SIG-M5 treated with dmso at 0.1 percent for 504 hours (cell line): ENCODE results near the gene CTRL.
"Not testable (repeated sequence)": the region's sequence is repeated elsewhere in the genome, so short reads cannot be mapped to it uniquely, and the experiment has no call there.

Experiments used
- DNase-seq: peaks from one replicate; lab custom pipeline; 2025; ENCODE audit not compliant: unreplicated experiment; lab: John Stamatoyannopoulos, UW

Gene CTRL

DNA sequence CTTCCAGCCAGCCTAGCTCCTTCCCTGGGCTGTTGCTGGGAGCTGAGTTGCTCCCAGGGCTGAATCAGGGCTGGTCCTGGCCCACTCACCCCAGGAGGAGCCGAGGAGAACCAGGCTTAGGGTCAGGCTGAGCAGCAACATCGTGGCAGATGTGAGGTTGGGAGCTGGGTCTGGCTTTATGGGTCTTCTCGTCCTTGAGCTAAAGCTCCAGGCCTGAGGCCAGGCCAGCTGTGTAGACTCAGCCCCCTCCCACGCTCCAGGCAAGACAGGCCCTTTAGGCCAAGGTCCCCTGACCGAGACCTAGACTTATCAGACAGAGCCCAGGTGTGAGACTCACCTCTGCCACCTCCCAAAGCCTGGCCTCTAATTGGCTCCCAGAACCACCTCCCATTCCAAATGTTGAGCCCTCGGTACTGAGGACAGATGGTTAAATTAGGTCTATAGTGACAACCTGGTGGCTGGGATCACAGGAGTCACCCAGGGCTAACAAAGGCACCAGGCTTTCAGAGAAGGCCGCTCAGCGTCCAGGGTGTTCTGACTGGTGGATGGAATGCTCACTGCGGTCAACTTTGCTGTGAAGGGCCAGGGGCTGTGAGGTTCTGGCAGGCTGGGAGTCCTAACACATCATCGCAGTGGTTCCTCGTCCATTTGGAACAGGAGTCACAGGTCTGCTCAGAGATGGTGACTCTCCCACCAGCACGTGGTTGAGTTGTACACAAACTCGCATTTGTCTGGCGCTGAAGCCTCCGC is at the start of gene CTRL:
Gene CTRL (minus strand): TSS at position 151 of the 750 bp plus-strand sequence. CDS start 10 bp downstream, at position 141.
- DNase-seq, result no peak

DNA sequence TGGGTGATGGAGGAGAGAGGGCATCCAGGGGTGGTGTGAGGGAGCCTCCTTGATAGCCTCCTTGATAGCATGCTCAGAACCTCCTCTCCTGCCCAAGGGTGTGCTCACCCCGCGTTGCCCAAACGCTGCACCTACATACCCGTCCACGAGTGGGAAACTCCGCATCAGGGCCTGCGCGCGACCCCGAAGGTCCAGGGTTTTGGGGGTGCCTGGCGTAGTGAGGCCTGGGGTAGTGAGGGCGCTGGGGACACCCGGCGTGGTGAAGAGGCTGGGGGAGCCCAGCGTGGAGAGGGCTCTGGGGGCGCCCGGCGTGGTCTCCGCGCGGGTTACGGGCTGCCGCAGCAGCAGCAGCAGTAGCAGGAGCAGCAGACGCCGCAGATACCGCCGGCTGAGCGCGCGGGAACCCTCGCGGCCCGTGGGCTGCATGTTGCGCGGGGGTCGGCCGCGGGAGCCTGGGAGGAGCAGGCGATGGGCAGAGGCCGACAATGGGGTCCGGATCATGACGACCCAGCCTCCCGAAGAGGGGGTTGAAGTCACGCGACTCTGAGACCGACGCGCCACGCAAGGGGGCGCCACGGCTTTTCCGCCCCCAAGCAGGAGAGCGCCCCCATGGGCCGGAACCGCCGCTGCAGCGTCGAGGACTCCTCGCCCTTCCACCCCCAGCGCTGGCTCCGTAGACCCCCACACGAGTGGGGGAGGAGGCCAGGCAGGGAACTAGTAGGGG is 48.5 kb upstream of the CTRL start, which contains the start of gene DPEP3:
Gene DPEP3 (minus strand): TSS at position 545 of the 724 bp plus-strand sequence. CDS start 119 bp downstream, at position 426.
- no peak for DNase-seq

DNA sequence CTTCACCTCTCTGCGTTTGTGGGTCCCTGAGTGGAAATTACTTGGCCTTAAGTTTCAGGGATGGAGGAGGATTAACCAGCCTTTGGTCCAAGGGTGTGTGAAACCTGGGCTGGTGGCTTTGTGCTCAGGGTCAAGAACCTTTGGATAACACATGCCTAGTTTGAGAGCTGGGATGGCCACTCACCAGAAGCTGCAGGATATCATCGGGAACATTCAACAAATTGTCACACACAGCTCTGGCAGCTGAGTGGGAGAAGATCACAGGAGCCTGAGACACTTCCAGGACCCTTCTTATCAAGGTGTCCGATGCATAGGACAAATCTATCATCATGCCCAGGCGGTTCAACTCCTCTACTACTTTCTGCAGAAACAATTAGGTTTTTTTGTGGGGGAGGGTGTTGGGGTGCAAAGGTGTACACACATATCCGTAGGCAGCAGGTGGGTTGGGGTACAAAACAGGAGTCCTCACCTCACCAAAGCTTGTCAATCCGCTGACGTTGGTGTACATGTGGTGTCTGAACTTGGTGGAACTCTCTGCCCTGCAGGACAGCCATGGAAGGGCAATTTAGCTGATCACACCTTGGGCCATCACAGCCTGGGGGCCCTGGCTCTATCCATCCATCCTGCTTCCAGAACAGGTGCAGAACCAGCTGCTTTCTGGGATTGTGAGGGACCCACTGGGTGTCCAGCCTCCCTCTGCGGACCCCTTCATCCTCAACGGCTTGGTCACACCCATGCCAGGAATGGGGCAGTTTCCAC is 46.0 kb upstream of the CTRL start:
- no peak for DNase-seq

DNA sequence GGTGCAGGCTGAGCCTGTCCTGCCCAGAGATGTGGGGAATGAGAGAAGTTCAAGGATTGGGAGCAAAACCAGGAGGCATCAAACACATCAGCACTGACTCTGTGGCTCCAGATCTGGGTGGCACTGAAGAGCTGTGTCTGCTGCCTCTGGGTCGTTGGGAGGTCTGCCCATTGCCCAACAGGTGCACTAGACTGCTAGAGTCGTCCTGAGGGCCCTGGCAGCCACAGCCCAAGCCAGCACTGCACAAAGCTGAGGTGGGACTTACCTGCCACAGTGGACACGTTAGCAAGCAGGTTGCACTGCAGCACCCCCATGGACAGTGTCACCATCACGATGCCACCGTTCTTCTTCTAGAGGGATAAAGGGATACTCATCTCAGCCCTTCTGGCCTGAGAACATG is 45.3 kb upstream of the CTRL start:
- no peak for DNase-seq

DNA sequence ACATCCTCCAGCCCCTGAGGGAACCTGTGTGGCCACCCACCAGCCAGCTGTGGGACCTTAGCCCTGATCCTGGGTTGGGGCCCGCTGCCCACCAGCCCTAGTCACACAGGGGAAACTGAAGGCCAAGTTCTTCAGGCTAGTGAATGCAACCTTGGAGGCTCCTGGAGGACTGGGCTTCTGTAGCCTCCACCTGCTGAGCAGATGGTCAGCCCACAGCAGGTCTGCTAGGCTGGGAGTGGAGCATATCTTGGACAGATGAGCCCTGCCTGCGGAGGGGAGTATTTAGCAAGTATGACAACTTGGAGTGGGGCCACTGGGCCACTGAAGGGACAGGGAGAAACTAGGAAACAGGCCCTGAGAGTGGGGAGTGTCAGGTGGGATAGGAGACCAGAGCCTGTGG is 44.5 kb upstream of the CTRL start:
- no peak for DNase-seq

DNA sequence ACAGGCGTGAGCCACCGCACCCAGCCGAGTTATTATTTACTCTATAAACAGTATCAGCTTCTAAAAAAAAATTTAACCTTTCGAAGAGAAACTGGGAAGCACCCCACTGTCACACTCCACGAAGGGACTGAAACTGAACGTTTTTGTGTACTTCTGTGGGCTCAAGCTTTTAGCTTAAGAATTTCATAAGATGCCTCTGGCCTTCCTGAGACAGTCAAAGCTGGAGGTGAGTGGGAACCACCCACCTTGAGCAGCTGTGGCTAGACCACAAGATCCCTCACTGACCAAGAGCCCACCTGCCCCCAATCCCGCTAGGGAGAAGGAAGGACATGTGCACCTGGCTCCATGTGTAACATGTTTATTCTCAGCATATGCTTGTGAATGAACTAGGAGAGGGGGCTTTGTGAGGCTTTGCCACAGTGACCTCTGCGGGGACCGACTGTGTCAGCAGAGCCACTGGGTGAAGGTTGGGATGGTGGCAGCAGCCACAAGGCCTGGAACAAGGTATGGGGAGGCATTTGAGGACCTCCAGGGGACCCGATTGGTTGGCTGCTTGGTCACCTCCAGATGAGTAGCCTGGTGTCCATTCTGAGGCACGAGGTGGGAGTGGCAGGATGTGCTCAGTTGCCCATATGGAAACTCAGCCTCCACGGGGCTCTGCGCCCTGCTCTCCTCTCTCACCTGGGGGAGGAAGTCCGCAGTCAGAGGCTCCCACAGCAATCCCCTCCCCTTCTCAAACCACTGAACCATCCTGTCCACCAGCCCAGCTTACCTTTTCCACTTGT is 43.9 kb upstream of the CTRL start:
- no peak for DNase-seq

DNA sequence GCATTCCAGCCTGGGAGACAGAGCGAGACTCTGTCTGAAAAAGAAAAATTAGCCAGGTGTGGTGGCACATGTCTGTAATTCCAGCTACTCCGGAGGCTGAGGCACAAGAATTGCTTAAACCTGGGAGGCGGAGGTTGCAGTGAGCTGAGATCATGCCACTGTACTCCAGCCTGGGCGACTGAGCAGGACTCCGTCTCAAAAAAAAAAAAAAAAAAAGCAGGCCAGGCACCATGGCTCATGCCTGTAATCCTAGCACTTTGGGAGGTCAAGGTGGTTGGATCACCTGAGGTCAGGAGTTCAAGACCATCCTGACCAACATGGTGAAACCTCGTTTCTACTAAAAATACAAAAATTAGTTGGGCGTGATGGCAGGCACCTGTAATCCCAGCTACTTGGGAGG is 40.6 kb upstream of the CTRL start:
- DNase-seq, result not testable (repeated sequence)

DNA sequence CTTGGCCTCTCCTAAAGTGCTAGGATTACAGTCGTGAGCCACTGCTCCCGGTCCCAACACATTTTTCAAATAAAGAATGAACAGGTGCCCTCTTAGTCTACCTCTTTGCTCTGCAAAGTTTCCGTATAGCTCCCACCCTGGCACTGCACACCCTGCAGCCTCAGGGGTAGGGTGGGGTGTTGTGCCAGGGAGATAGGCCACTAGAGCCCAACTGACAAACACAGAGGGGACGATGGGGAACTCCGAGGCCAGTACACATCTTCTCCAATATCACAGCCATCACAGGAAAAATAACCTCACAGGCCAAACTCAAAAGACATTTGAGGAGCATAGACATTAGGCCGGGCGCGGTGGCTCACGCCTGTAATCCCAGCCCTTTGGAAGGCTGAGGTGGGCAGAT is 39.4 kb upstream of the CTRL start:
- DNase-seq, result no peak

DNA sequence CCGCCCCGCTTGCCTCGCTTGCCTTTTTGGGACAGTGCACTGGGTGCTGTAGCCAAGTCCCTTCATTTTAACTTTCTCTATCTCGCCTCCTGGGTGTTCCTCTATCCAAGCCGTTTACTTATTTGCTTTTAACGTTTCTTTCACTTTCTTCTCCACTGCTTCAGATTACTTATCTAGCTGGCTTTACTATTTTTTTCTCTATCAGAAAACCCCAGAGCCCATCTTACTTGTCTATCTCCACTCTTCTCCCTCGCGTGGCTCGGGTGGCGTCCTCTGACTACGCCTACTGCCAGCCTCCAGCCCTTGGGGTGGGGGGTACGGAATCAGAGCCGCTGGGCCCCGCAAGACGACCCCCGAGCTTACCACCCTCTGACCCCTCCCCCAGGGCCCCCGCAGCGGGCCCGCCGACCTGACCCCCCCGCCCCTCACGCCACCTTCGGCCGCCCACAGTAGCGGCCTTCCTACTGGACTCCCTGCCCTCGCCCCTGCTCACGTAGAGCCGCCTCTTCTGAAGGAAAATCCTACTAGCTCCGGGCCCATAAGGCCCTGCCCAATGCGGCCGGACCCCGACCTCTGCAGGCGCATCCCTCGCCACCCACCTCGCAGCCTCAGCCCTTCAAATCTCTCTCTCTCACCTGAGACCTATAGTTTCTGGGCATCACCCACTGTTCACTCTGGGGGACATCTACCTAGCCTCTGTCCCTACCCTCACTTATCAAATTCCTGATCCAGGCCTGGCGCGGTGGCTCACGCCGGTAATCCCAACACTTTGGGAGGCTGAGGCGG is 37.8 kb upstream of the CTRL start:
- DNase-seq, result no peak

DNA sequence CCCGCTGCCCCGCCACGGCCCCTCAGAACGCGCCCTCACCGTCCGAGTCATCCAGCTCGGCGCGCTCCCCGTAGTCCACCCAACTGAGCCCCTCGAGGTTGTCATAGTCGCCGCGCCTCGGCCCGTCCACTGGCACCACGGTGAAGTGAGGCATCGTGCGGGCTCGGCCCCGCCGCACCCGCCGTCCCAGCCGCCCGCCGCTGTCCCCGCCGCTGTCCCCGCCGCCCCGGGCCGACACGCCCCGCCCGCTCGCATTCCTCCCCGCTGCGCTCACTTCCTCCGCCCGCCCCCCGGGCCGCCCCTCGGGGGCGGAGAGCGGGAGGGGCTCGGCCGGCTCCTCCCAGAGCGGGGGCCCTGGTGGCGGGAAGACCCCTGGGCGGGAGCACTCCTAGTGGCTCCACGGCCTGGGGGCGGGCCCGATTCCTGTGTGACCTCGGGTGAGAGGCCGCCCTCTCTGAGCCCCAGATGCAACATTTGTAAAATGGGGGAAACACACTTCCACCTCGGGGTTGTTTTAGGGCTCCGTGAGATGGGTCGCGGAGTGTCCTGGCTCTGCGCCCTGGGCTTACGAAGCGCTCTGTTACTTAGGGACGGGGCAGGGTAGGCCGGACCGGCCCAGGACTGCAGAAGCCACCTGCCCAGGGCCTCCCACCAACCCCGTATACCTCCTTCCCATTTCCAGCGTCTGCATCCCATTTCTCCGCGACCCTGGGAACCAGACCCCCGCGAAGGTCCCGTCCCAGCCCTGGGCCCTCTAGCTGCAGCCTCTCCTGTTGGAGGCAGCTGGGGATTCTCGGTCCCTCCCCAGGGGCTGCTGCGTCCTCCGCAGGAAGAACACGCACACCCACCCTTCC is 37.0 kb upstream of the CTRL start, which contains the start of gene SLC12A4:
Gene SLC12A4 (minus strand): TSS at position 238 of the 854 bp plus-strand sequence. CDS start 84 bp downstream, at position 154.
- peak; percentile 67 for DNase-seq

DNA sequence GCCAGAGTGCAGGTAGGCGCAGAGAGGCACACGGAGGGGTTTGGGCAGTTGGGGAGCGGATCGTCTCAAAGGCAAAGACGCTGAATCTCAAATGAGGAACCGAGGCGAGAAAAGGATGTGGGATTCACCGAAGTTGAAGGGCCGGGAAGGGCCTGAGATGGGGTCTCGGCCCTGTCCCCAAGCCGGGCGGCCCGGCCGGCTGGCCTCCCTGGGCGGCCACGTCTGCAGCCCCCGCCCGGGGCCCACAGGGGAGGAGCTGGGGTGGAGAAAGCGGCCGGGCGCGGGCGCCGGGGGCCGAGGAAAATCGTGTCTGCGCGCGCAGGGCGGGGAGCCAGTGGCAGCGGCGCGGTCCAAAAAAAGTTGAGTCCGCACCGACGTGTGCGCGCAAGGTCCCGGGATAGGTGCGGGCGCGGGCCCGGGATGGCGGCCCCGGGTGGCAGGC is 36.3 kb upstream of the CTRL start:
- peak; percentile 30 for DNase-seq

DNA sequence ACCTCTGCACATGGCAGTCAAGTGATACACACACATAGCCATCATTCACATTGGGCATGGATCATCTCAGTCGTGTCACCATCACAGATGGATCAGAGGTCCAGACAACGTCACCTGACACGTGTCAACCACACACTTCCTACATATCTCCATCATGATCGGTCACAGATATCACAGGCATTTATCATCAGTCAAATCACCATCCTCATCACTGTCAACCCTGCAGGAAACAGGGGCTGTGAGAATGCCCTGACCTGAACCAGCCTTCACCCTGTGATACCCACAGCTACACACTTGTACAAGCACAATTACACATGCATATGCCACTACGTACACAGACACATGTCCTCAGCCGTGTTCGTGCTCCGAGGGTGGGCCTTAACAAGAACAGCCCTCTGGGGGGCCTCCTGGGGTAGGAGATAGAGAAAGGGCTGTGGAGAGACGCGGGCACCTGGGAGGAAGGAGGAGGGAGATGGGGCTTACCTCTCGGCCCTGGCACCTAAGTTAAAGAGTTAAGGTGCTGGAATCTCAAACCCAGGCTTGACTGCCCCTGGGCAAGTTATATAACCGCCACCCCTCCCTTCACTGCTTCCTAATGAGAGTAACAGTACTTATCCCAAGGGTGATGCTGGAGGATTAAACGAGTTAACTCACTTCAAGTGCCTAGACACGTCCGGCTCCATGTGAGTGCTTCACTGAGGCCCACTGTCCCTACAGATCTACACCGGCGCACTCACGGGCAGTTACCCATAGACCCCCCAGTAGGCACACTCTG is 35.7 kb upstream of the CTRL start:
- DNase-seq, result no peak

DNA sequence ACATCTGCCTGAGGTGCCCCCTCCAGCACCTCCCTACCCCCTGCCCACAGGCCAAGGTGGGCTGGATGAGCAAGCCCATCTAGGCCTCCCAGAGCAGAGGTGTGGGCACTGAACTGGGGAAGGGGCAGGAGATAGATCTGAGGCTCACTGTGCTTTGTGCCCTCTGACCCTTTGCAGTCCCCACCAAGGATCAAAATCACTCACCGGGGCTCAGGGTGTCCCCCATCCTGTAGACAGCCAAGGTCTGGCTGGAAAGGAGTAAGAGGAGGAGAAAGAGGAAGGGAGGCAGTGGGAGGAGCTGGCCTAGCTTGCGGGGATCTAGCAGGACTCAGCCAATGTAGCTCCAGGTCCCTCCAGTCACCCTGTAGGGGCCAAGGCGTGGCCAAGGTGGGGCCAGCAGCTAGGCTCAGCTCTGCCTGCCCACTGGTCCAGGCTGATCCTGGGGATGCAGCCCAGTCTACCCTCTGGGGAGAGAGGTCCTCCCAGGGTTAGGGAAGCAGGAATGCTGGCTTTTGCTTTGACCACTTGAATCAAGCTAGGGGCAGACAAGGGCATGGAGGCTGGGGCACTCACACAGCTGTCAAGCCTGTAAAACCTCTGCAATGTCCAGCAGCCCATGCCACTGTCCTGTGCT is 35.0 kb upstream of the CTRL start:
- DNase-seq, result peak; percentile 54

DNA sequence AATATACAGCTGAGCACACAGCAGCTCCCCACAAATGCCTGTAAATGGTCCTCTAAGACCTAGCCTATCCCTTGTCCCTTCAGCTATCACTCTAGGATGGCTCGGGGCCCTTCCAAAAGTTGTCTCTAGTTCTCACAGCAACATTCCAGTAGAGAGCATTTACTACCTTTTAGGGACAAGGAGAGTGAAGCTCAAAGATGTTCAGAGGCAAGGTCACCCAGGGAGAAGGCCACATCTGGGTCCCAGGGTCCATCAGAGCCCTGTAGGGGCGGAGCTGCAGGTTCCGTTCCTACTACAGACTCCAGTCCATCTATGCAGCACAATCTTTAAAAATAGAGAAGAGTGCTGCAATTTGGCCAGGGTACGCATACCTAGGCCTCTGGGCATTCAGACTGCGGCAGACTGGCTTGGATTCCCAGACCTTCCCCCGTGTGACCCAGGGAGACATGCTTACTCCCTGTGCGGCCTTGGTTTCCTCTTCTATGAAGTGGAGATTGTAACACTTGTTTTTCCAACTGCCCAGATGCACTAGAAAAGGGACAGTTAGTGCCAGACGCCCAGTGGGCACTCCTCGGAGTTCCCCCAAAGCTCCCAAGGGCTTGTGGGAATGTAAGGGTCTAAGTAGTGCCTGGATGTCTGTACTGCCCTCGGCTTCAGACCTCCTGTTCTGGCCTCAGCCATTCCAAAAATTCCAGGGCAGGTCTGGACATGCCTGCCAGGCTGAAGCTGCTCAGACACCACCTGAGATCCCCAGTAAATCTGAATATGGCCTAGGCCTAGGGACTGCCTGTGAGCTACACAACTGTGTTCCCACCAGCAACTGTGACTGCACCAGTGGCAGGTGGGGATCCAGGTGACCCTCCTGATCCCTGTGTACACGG is 34.2 kb upstream of the CTRL start:
- no peak for DNase-seq

DNA sequence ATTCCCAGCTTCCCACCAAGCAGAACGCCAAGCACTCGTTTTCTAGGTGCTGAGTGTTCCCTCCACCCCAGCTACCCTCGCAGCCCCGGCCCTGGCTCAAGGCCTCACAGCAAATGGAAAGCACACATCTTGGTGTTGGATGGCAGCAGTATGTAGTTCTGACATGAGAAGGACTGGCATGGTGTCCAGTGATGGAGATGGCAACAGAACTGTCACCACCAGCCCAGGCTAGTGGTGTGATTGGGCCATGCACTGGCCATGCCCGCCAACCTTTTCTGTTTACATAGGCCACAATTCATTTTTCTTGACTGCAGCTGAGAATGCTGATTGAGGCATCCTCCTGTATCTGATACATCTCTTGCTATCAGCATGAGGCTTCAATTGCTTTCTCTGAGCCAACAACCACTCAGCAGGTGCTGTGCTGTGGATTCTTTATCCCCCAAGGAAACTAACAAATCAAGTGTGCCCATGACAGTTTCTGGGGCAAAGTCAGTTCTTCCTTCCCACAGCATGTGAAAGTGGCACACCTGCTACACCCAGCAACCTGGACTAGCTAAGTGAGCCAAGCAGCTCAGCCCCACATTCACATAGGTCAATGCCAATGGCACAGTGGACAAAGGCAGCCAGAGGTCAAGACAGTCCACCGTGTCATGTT is 32.9 kb upstream of the CTRL start:
- DNase-seq, result no peak

DNA sequence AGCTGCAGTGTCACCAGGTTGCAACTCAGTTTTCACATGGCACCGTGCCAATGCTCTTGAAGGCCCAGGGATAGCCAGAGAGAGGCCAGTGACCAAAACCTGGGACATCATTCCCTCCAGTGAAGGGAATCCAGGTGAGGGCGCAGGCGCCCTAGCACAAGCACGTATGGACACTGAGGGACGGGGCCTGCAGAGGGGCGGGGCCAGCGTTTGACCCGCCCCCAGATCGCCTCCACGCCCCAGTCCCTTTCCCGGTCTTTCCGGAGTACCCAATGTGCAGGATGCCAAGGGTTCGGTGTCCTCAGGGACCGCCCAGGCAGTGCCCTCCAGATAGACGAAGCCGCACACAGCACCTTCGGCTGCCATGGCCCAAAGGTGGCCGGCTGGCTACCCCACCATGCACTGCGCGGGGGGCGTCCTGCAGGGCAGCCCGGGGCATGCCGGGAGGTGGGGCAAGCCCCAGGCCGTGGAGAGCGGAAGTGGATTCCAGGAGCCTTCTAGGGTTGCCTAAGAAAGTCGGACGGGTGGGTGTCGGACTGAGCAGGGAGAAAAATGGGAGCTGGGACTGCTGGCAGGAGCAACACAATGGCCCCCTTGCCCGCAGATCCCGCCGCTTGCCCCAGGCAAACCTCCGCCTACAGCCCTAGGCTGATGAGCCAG is 32.1 kb upstream of the CTRL start:
- no peak for DNase-seq
